Stimulated activated CD4-positive, alpha-beta T cell treated with anti-CD3 and anti-CD28 coated beads, Interleukin-1b, Interleukin-23, amount 100 ng/mL, for 24 hours (primary cell): Measurements from ENCODE around the gene ASIP.
A peak's percentile ranks its signal among the peaks of the same experiment; 100 is the strongest.

ENCODE experiments used
- DNase-seq, 4 experiments: peaks; one replicate each; pipeline ENCODE4 v3.0.0-alpha.2; 2020; ENCODE audit warnings: low read depth in 4 of 4, low spot score in 1 of 4

Gene ASIP

GRCh38 chr20:34310481-34311117, 69.4 kb downstream of the ASIP start:
- DNase-seq, result no peak

- DNase-seq, result no peak
Observed at GRCh38 chr20:34311118-34312023, 70.1 kb downstream of the ASIP start.

- DNase-seq, result no peak
Observed at GRCh38 chr20:34312024-34312460, 70.8 kb downstream of the ASIP start.

GRCh38 chr20:34312544-34313217, 71.5 kb downstream of the ASIP start:
- peak; percentile 60 to 79 (median 72) for DNase-seq

GRCh38 chr20:34315236-34315635, 74.0 kb downstream of the ASIP start:
- no peak for DNase-seq

- no peak for DNase-seq
Observed at GRCh38 chr20:34316196-34316814, 75.1 kb downstream of the ASIP start.
